Stomach (tissue), 9 donors: Measurements from ENCODE around the gene IZUMO2. TPM values are rescaled to one million over a fixed set of nuclear protein-coding genes. Genes with fewer than 3 reads are reported as not detected.

Experiments used
- DNase-seq, 2 donors: peaks; one replicate each; pipeline versions ENCODE4 v3.0.0 to v3.0.0-alpha.2; 2013 to 2019
- H3K27ac ChIP-seq, 5 donors: fragments of 200-600 bp in 4 of 5; sonication (generic) in 4 of 5; one replicate each; pipeline ENCODE4 v1.5.1; 2013 to 2019; ENCODE audit warnings: mild to moderate bottlenecking in 1 of 5, moderate library complexity in 1 of 5
- H3K27me3 ChIP-seq, 3 donors: fragments of 200-600 bp; sonication (generic); one replicate each; pipeline ENCODE4 v1.5.1; 2017 to 2019; ENCODE audit warnings: mixed run types in 1 of 3
- H3K36me3 ChIP-seq, 4 donors: fragments of 200-600 bp; sonication (generic); 1 replicate in 3 of 4; 2 replicates in 1 of 4; pipeline ENCODE4 v1.5.1; 2016 to 2019
- H3K4me1 ChIP-seq, 4 donors: fragments of 200-600 bp; sonication (generic); one replicate each; pipeline ENCODE4 v1.5.1; 2016 to 2019
- H3K4me3 ChIP-seq, 4 donors: fragments of 200-600 bp; sonication (generic) in 3 of 4; one replicate each; pipeline ENCODE4 v1.5.1; 2016 to 2019; ENCODE audit warnings: mild to moderate bottlenecking in 1 of 4
- H3K9me3 ChIP-seq, 4 donors: fragments of 200-600 bp; sonication (generic); one replicate each; pipeline ENCODE4 v1.5.1; 2016 to 2019
- CTCF ChIP-seq, 7 experiments: fragments of 450-650 bp in 4 of 7; fragments of 200-600 bp in 3 of 7; sonication (generic) in 3 of 7; IDR thresholded peaks; one replicate each; pipeline ENCODE4 v1.5.1; 2016 to 2019; ENCODE audit warnings: antibody characterized with exemption in 7 of 7, control low read depth in 2 of 7, mild to moderate bottlenecking in 1 of 7
- EP300 ChIP-seq: sonication (generic); formaldehyde crosslinking; IDR thresholded peaks from one replicate; pipeline ENCODE4 v1.6.1; 2017; ENCODE audit warnings: antibody characterized with exemption
- POLR2A ChIP-seq, 4 donors: fragments of 450-650 bp; IDR thresholded peaks; one replicate each; pipeline ENCODE4 v1.6.1; 2016; ENCODE audit warnings: antibody characterized with exemption in 4 of 4, control low read depth in 2 of 4, mild to moderate bottlenecking in 1 of 4, moderate library complexity in 1 of 4
- POLR2AphosphoS5 ChIP-seq, 3 donors: sonication (generic); formaldehyde crosslinking; IDR thresholded peaks; one replicate each; pipeline ENCODE4 v1.6.1; 2016; ENCODE audit warnings: antibody characterized with exemption in 3 of 3
- WGBS, 5 donors: extraction: QIAGEN DNeasy Blood & Tissue Kit in 3 of 5; methylation state at CpG; one replicate each; pipeline versions ENCODE4 v1.1.5 to v1.1.7; 2013 to 2018; 5-methylcytosine and 5-hydroxymethylcytosine counted together
- intact Hi-C: fragments of 100-400 bp; cut with DNase I; formaldehyde crosslinking; loops from one replicate; pipeline ENCODE4 v1.15.1; 2023; ENCODE audit warnings: low total_unique reads
- polyA plus RNA-seq, 3 donors: library from polyadenylated mRNA; stranded (reverse); fragments of 200-250 nt; gene quantifications; one replicate each; pipeline ENCODE4 v1.2.3, GENCODE V29; 2013
- total RNA-seq, 5 donors: library from RNA; depleted of rRNA; stranded (reverse); fragments of >200 nt; gene quantifications; one replicate each; pipeline versions ENCODE4 v1.1.0 to v1.2.3, GENCODE V29; 2014 to 2016
- donor health status: healthy with polysubstance abuse.
- donor health status: Bipolar disorder and iron deficiency.
- donor health status: healthy.

The IZUMO2 gene
- total and polyA plus RNA-seq, 8 donors = not detected

- WGBS, 5 donors = 36 to 58% (median 43%) methylated on average over 8 of the region's 8 CpGs
- Histone ChIP-seq H3K27ac (peak overlapping the region in 1 of 5 donors; percentile 35), H3K4me3 (no peak overlapping the region), H3K9me3 (no peaks in the 10 kb centered on the region), H3K27me3 (peaks cover 0 to 42% (median 0%) of the 10 kb centered on the region in 3 donors), H3K36me3 (no peaks in the 10 kb centered on the region), H3K4me1 (no peaks in the 10 kb centered on the region)
- no peak for TF ChIP-seq POLR2AphosphoS5 (IDR thresholded peaks at IDR 0.05)
- no peak for TF ChIP-seq POLR2A (IDR thresholded peaks at IDR 0.05)
- no peak for TF ChIP-seq CTCF (IDR thresholded peaks at IDR 0.05)
- no peak for TF ChIP-seq EP300
- intact Hi-C loops = no loop called here
- DNase-seq = peak; percentile 39 to 82
Observed at GRCh38 chr19:50173127-50173526, 10.0 kb upstream of the IZUMO2 start.

- Histone ChIP-seq H3K4me1 (no peaks in the 10 kb centered on the region), H3K27ac (no peak overlapping the region), H3K36me3 (no peaks in the 10 kb centered on the region), H3K27me3 (peaks cover 0 to 46% (median under 1%) of the 10 kb centered on the region in 3 donors), H3K9me3 (no peaks in the 10 kb centered on the region), H3K4me3 (no peak overlapping the region)
- intact Hi-C loops = no loop called here
- DNase-seq = no peak
- TF ChIP-seq EP300 = no peak
- no peak for TF ChIP-seq POLR2AphosphoS5 (IDR thresholded peaks at IDR 0.05)
- TF ChIP-seq POLR2A (IDR thresholded peaks at IDR 0.05) = no peak
- TF ChIP-seq CTCF (IDR thresholded peaks at IDR 0.05) = no peak
Observed at GRCh38 chr19:50172726-50173125, 9.6 kb upstream of the IZUMO2 start.

GRCh38 chr19:50171752-50172151 lies 8.7 kb upstream of the IZUMO2 start:
- TF ChIP-seq EP300 = no peak
- no peak for TF ChIP-seq CTCF (IDR thresholded peaks at IDR 0.05)
- no peak for TF ChIP-seq POLR2AphosphoS5 (IDR thresholded peaks at IDR 0.05)
- no peak for TF ChIP-seq POLR2A (IDR thresholded peaks at IDR 0.05)
- DNase-seq = no peak
- WGBS, 5 donors = 84 to 95% (median 87%) methylated on average over 5 of the region's 5 CpGs
- peaks cover 0 to 56% (median 5%) of the 10 kb centered on the region in 3 donors for H3K27me3 ChIP-seq
- H3K4me3 ChIP-seq = no peak overlapping the region
- H3K27ac ChIP-seq = no peak overlapping the region
- no peaks in the 10 kb centered on the region for H3K9me3 ChIP-seq
- H3K36me3 ChIP-seq = no peaks in the 10 kb centered on the region
- intact Hi-C loops = no loop called here
- no peaks in the 10 kb centered on the region for H3K4me1 ChIP-seq

GRCh38 chr19:50167314-50167721 lies 4.2 kb upstream of the IZUMO2 start:
- TF ChIP-seq CTCF (IDR thresholded peaks at IDR 0.05) (no peak), POLR2A (IDR thresholded peaks at IDR 0.05) (no peak), POLR2AphosphoS5 (IDR thresholded peaks at IDR 0.05) (no peak), EP300 (no peak)
- no peak overlapping the region for H3K27ac ChIP-seq
- intact Hi-C loops = no loop called here
- H3K9me3 ChIP-seq = no peaks in the 10 kb centered on the region
- peaks cover 0 to 76% (median 17%) of the 10 kb centered on the region in 3 donors for H3K27me3 ChIP-seq
- WGBS, 5 donors = 18 to 23% (median 22%) methylated on average over 11 to 12 of the region's 12 CpGs
- no peak overlapping the region for H3K4me3 ChIP-seq
- H3K36me3 ChIP-seq = no peaks in the 10 kb centered on the region
- peak; percentile 30 to 77 for DNase-seq
- H3K4me1 ChIP-seq = peaks cover 0 to 7% (median 0%) of the 10 kb centered on the region in 4 donors
